Kidney (tissue), 14 donors: ENCODE results near the gene TNFAIP8. TPM values are rescaled to one million over a fixed set of nuclear protein-coding genes. Genes with fewer than 3 reads are reported as not detected.

ENCODE experiments used
- DNase-seq, 5 donors: peaks; one replicate each; pipeline ENCODE4 v3.0.0-alpha.2; 2013 to 2020
- FAIRE-seq: peaks from 2 replicates; lab custom pipeline; 2012; peaks lifted over from hg19 to GRCh38; lab: Jason Lieb, UNC
- H3K27ac ChIP-seq, 2 donors: one replicate each; pipeline ENCODE4 v1.7.0; 2013; ENCODE audit warnings: low read depth in 2 of 2, low read length in 2 of 2, inconsistent platforms in 1 of 2
- H3K27me3 ChIP-seq: one replicate; pipeline ENCODE4 v1.7.1; 2013; ENCODE audit warnings: low read length, inconsistent platforms; ENCODE audit not compliant: control insufficient read depth, insufficient read depth
- H3K36me3 ChIP-seq, 3 donors: one replicate each; pipeline versions ENCODE4 v1.7.0 to v1.7.1; 2013; ENCODE audit warnings: low read length in 3 of 3, control low read depth in 1 of 3, inconsistent platforms in 1 of 3; ENCODE audit not compliant: insufficient read depth in 3 of 3, control insufficient read depth in 2 of 3
- H3K4me1 ChIP-seq, 3 donors: one replicate each; pipeline versions ENCODE4 v1.7.0 to v1.7.1; 2013; ENCODE audit warnings: low read length in 3 of 3, inconsistent platforms in 1 of 3, low read depth in 1 of 3; ENCODE audit not compliant: control insufficient read depth in 2 of 3, insufficient read depth in 2 of 3
- H3K4me3 ChIP-seq, 3 donors: one replicate each; pipeline versions ENCODE4 v1.7.0 to v1.8.1; 2013; ENCODE audit warnings: low read length in 3 of 3, control low read depth in 1 of 3, inconsistent platforms in 1 of 3
- H3K9ac ChIP-seq, 3 donors: one replicate each; pipeline versions ENCODE4 v1.7.0 to v1.7.1; 2013; ENCODE audit warnings: low read length in 3 of 3, control low read depth in 1 of 3, inconsistent platforms in 1 of 3
- H3K9me3 ChIP-seq, 3 donors: one replicate each; pipeline versions ENCODE4 v1.7.0 to v1.7.1; 2013; ENCODE audit warnings: low read length in 3 of 3, control low read depth in 1 of 3, inconsistent platforms in 1 of 3; ENCODE audit not compliant: control insufficient read depth in 2 of 3, insufficient read depth in 1 of 3
- intact Hi-C: fragments of 100-400 bp; cut with DNase I; formaldehyde crosslinking; loops from one replicate; pipeline ENCODE4 v1.11.1; 2022
- polyA plus RNA-seq: library from polyadenylated mRNA; stranded (reverse); fragments of 350-450 nt; fragmentation: Illumina TruSeq; extraction: RNeasy Lipid Tissue Mini Kit (QIAGEN cat#74804); gene quantifications from one replicate; pipeline ENCODE4 v1.2.3, GENCODE V29; 2014; ENCODE audit warnings: low read depth, low replicate concordance; ENCODE audit not compliant: insufficient read depth
- total RNA-seq: library from RNA; stranded (reverse); fragmentation: NEBNext Ultra II Directional; extraction: Animal tissue kit (Norgen Biotek cat#: 25700); gene quantifications from one replicate; pipeline ENCODE4 v1.2.1, GENCODE V29; 2021
- TF ChIP-seq, protein P1 (sequence below): IDR thresholded peaks from 3 replicates; pipeline ENCODE4 v1.5.1; 2012; ENCODE audit warnings: mild to moderate bottlenecking, moderate library complexity, borderline replicate concordance; ENCODE audit not compliant: insufficient read depth; ENCODE audit errors: extremely low read depth
- donor health status: control.
- donor health status: control.
- donor health status: control.
- donor health status: control.
- donor health status: control.
- donor health status: DM: yes; HTN: yes; CAD: no.
- donor health status: Normal renal cell carcinoma (clear cell type).

TNFAIP8 gene
- total and polyA plus RNA-seq, 2 donors from 2014 or later: 13.3 to 41.5 TPM

DNA sequence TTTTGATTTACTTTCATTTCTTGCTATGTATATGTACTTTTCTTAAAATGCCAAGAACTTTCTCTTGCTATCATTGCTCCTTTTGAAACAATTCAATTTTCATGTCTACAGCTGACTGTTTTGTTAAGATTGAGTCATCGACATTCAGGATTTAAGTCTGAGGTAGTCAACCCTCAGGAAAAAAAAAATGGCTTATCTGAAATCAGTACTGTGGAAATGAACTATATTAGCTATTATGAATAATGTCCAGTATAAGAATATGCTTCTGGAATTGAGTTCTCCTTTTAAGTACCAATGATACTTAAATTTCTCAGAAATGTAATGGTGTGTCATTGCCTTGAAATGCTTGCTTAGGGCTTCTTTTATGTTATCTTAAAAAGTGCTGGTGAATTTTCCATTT lies 37.9 kb downstream of the TNFAIP8 start:
- H3K9me3 ChIP-seq: no peaks in the 10 kb centered on the region
- intact Hi-C loops: no loop called here
- H3K27me3 ChIP-seq: no peaks in the 10 kb centered on the region
- H3K27ac ChIP-seq: no peak overlapping the region
- H3K36me3 ChIP-seq: no peaks in the 10 kb centered on the region
- H3K9ac ChIP-seq: no peak overlapping the region
- no peak overlapping the region for H3K4me3 ChIP-seq
- peaks cover 0 to 7% (median 6%) of the 10 kb centered on the region in 3 donors for H3K4me1 ChIP-seq
- FAIRE-seq (no peak), DNase-seq (no peak)
- TF ChIP-seq, protein P1, sequence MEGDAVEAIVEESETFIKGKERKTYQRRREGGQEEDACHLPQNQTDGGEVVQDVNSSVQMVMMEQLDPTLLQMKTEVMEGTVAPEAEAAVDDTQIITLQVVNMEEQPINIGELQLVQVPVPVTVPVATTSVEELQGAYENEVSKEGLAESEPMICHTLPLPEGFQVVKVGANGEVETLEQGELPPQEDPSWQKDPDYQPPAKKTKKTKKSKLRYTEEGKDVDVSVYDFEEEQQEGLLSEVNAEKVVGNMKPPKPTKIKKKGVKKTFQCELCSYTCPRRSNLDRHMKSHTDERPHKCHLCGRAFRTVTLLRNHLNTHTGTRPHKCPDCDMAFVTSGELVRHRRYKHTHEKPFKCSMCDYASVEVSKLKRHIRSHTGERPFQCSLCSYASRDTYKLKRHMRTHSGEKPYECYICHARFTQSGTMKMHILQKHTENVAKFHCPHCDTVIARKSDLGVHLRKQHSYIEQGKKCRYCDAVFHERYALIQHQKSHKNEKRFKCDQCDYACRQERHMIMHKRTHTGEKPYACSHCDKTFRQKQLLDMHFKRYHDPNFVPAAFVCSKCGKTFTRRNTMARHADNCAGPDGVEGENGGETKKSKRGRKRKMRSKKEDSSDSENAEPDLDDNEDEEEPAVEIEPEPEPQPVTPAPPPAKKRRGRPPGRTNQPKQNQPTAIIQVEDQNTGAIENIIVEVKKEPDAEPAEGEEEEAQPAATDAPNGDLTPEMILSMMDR: no peak

DNA sequence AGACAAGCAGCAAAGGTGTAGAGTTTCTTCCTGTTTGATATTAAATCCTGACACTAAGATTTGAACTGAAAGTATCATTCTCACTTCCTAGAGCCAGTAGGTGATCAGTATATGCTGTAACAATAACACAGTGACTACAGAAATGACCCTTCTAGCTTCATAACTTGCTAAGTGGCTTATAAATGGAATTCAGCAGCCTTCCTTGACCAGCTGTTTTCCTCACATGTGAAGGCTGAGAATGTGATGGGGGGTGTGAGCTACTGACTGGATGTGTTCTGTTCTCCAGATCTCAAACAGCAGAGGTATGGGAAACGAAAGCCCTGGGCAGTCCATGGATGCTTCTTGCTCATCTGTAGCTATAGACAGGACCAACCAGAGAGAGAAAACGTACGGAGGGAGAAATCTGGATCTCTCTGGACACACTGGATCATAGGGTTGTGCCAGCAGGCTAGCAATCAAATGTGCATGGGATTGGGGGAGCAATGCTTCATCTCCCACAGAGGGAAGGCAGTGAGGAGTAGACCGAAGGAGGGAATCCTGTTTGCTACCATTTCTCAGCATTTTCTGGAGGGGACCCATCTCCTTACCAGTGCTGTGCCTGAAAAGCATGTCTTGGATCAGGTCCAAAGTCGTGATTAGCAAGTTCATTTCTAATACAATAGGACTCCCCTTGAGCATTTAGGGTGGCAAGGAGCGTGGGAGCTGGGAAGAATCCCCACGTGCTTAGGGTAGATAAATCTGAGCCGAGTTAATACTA lies 39.4 kb downstream of the TNFAIP8 start:
- FAIRE-seq (no peak), DNase-seq (no peak)
- H3K27me3 ChIP-seq: no peaks in the 10 kb centered on the region
- H3K27ac ChIP-seq: no peak overlapping the region
- no peak overlapping the region for H3K4me3 ChIP-seq
- TF ChIP-seq, protein P1: no peak
- intact Hi-C loops: no loop called here
- no peak overlapping the region for H3K9ac ChIP-seq
- no peaks in the 10 kb centered on the region for H3K36me3 ChIP-seq
- no peaks in the 10 kb centered on the region for H3K9me3 ChIP-seq
- peaks cover 0 to 12% (median 3%) of the 10 kb centered on the region in 3 donors for H3K4me1 ChIP-seq

DNA sequence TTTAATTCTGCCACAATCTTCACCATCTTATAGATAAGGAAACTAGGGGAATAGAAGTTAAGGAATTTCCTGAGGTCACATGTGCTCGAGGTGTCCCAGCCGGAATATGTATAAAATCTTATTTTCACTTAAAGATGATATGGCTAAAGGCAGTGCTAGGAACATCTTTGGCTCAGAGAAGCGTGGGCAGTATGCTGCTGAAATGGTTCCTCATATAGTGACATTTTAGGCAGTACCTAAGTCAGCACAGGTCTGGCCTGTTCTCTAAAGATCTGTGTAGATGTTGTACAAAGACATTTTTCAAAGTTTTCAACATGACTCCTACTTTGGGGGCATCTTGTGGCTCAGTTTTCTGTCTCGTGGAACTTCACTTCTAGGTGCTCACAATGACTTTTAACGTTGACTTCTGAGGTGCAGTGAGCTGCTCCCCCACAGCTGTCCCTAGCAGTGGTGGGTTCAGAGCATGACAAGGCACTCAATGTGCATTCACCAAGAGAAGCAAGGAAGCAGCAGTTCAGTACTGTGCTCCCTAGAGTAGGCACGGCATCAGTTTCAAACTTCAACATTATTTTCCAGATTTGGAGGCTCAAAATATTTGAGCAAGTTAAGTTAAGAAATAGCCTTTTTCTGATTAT lies 40.3 kb downstream of the TNFAIP8 start:
- no peak overlapping the region for H3K4me3 ChIP-seq
- H3K4me1 ChIP-seq: peaks cover 0 to 15% (median 3%) of the 10 kb centered on the region in 3 donors
- H3K9me3 ChIP-seq: no peaks in the 10 kb centered on the region
- H3K27ac ChIP-seq: no peak overlapping the region
- TF ChIP-seq, protein P1: no peak
- no peaks in the 10 kb centered on the region for H3K27me3 ChIP-seq
- intact Hi-C loops: no loop called here
- no peak for FAIRE-seq
- H3K9ac ChIP-seq: no peak overlapping the region
- DNase-seq: no peak
- no peaks in the 10 kb centered on the region for H3K36me3 ChIP-seq
